Caco-2 (cell line): ENCODE measurements around the gene SNX33. TPM values are rescaled to one million over a fixed set of nuclear protein-coding genes. Genes with fewer than 3 reads are reported as not detected.

ENCODE experiments used
- BruUV-seq: library from RNA; stranded (reverse); fragments of 400-500 nt; replicated peaks from 2 replicates; lab custom pipeline; 2021; lab: Mats Ljungman, UMichigan
- CTCF ChIA-PET: fragments of 300-600 bp; sonication (Branson Sonifier 250); formaldehyde crosslinking; loops from one replicate; lab custom pipeline; 2022; ENCODE audit warnings: antibody characterized with exemption; lab: Charles Lee
- POLR2A ChIA-PET: fragments of 300-600 bp; sonication (Branson Sonifier 250); formaldehyde crosslinking; loops from one replicate; lab custom pipeline; 2022; ENCODE audit warnings: antibody characterized with exemption; lab: Charles Lee
- DNase-seq, 2 experiments: peaks; one replicate each; pipeline versions ENCODE4 v3.0.0 to v3.0.0-alpha.2; 2020 to 2022
- H3K27me3 ChIP-seq: replicated peaks from 2 replicates; pipeline ENCODE4 v1.6.0; 2011; ENCODE audit warnings: low read length; ENCODE audit not compliant: control insufficient read depth, insufficient read depth
- H3K36me3 ChIP-seq: 2 replicates; pipeline ENCODE4 v1.5.1; 2011; ENCODE audit warnings: low read length; ENCODE audit not compliant: control insufficient read depth, insufficient read depth
- H3K4me1 ChIP-seq: fragments of 250-450 bp; sonication (Bioruptor Pico); 2 replicates; pipeline ENCODE4 v1.5.1; 2020; ENCODE audit warnings: mild to moderate bottlenecking
- H3K4me3 ChIP-seq: 2 replicates; pipeline ENCODE4 v1.5.1; 2011; ENCODE audit warnings: low read depth, mild to moderate bottlenecking, control low read depth, low read length
- H3K9me3 ChIP-seq: fragments of 250-450 bp; sonication (Bioruptor Pico); 2 replicates; pipeline ENCODE4 v1.5.1; 2020; ENCODE audit warnings: mild to moderate bottlenecking, moderate library complexity
- H3K27ac Mint-ChIP-seq: one replicate; pipeline ENCODE4 v1.8.0; 2022; ENCODE audit warnings: mixed read lengths; ENCODE audit not compliant: unreplicated experiment
- H3K27me3 Mint-ChIP-seq: one replicate; pipeline ENCODE4 v1.8.0; 2022; ENCODE audit warnings: mixed read lengths; ENCODE audit not compliant: insufficient read depth, unreplicated experiment
- H3K36me3 Mint-ChIP-seq: one replicate; pipeline ENCODE4 v1.8.0; 2022; ENCODE audit warnings: mild to moderate bottlenecking, mixed read lengths; ENCODE audit not compliant: insufficient read depth, unreplicated experiment
- H3K4me1 Mint-ChIP-seq: one replicate; pipeline ENCODE4 v1.8.0; 2022; ENCODE audit warnings: low read depth, mixed read lengths; ENCODE audit not compliant: unreplicated experiment
- H3K4me3 Mint-ChIP-seq: one replicate; pipeline ENCODE4 v1.8.0; 2022; ENCODE audit warnings: mild to moderate bottlenecking, moderate library complexity, mixed read lengths; ENCODE audit not compliant: unreplicated experiment
- H3K9me3 Mint-ChIP-seq: one replicate; pipeline ENCODE4 v1.8.0; 2022; ENCODE audit warnings: mixed read lengths; ENCODE audit not compliant: unreplicated experiment
- CTCF ChIP-seq, 2 experiments: fragments of 200-600 bp in 1 of 2; IDR thresholded peaks; 1 replicate in 1 of 2; 2 replicates in 1 of 2; pipeline versions ENCODE4 v1.5.1 to v1.8.0; 2011 to 2022; ENCODE audit warnings: antibody characterized with exemption in 1 of 2, control low read depth in 1 of 2, inconsistent platforms in 1 of 2, low read depth in 1 of 2, low read length in 1 of 2, mild to moderate bottlenecking in 1 of 2, moderate library complexity in 1 of 2; ENCODE audit not compliant: insufficient read depth in 1 of 2, severe bottlenecking in 1 of 2, unreplicated experiment in 1 of 2
- intact Hi-C: fragments of 100-400 bp; cut with micrococcal nuclease; formaldehyde crosslinking; loops from one replicate; pipeline ENCODE4 v1.10.0; 2022; ENCODE audit not compliant: unreplicated experiment
- total RNA-seq: library from RNA; stranded (reverse); gene quantifications from 2 replicates; pipeline ENCODE4 v1.2.3, GENCODE V29; 2022

The SNX33 gene
- total RNA-seq, 1 experiment from 2014 or later = 19.4 TPM

- no peak overlapping the region for H3K4me3 Mint-ChIP-seq
- no peaks in the 10 kb centered on the region for H3K36me3 ChIP-seq
- POLR2A ChIA-PET = no interaction called here
- BruUV-seq = no TSS peak
- CTCF ChIA-PET = no interaction called here
- peaks cover 16% of the 10 kb centered on the region for H3K36me3 Mint-ChIP-seq
- peaks cover 4% of the 10 kb centered on the region; the same call in 1 of the 2 replicates for H3K4me1 ChIP-seq
- no peak overlapping the region for H3K4me3 ChIP-seq
- intact Hi-C loops = no loop called here
- no peaks in the 10 kb centered on the region for H3K27me3 ChIP-seq
- H3K27me3 Mint-ChIP-seq = no peaks in the 10 kb centered on the region
- no peak for DNase-seq
- H3K4me1 Mint-ChIP-seq = no peaks in the 10 kb centered on the region
- TF ChIP-seq CTCF (IDR thresholded peaks at IDR 0.05; ENCODE audit: insufficient read depth in 1 of 2, low read depth in 1 of 2, low read length in 1 of 2, severe bottlenecking in 1 of 2, unreplicated experiment in 1 of 2) = no peak
- H3K9me3 ChIP-seq = no peaks in the 10 kb centered on the region
- H3K27ac Mint-ChIP-seq = no peak overlapping the region
- H3K9me3 Mint-ChIP-seq = no peaks in the 10 kb centered on the region
Observed at GRCh38 chr15:75636026-75636425, 11.7 kb upstream of the SNX33 start.

- H3K36me3 Mint-ChIP-seq = peaks cover 16% of the 10 kb centered on the region
- intact Hi-C loops = loop anchor here (1.0 kb wide), 1 partner anchor 46 kb away; no protein-coding TSS in a partner anchor
- CTCF ChIA-PET = interaction anchor here (0.8 to 1.4 kb wide), 5 partner anchors 43 to 269 kb away, joined by 3 to 5 read pairs (median 3); partner anchors contain the start of genes PTPN9 and SIN3A
- no peak for TF ChIP-seq CTCF (IDR thresholded peaks at IDR 0.05; ENCODE audit: insufficient read depth in 1 of 2, low read depth in 1 of 2, low read length in 1 of 2, severe bottlenecking in 1 of 2, unreplicated experiment in 1 of 2)
- H3K9me3 Mint-ChIP-seq = no peaks in the 10 kb centered on the region
- no peak for DNase-seq
- POLR2A ChIA-PET = no interaction called here
- no peak overlapping the region for H3K4me3 ChIP-seq
- no peaks in the 10 kb centered on the region for H3K27me3 Mint-ChIP-seq
- no peak overlapping the region for H3K4me3 Mint-ChIP-seq
- H3K36me3 ChIP-seq = no peaks in the 10 kb centered on the region
- no TSS peak for BruUV-seq
- no peaks in the 10 kb centered on the region for H3K27me3 ChIP-seq
- peaks cover 4% of the 10 kb centered on the region; the same call in 1 of the 2 replicates for H3K4me1 ChIP-seq
- H3K9me3 ChIP-seq = no peaks in the 10 kb centered on the region
- H3K27ac Mint-ChIP-seq = peak overlapping the region; percentile 59
- H3K4me1 Mint-ChIP-seq = no peaks in the 10 kb centered on the region
Observed at GRCh38 chr15:75637245-75638009, 10.3 kb upstream of the SNX33 start.

- intact Hi-C loops = no loop called here
- DNase-seq = no peak
- no peak for TF ChIP-seq CTCF (IDR thresholded peaks at IDR 0.05; ENCODE audit: insufficient read depth in 1 of 2, low read depth in 1 of 2, low read length in 1 of 2, severe bottlenecking in 1 of 2, unreplicated experiment in 1 of 2)
- Mint-ChIP-seq H3K4me1 (no peaks in the 10 kb centered on the region), H3K27me3 (no peaks in the 10 kb centered on the region), H3K4me3 (peak overlapping the region; percentile 87), H3K27ac (peak overlapping the region; percentile 92), H3K36me3 (peaks cover 16% of the 10 kb centered on the region), H3K9me3 (no peaks in the 10 kb centered on the region)
- H3K36me3 ChIP-seq = no peaks in the 10 kb centered on the region
- H3K27me3 ChIP-seq = no peaks in the 10 kb centered on the region
- POLR2A ChIA-PET = interaction anchor here (0.6 to 2.2 kb wide), 12 partner anchors 13 to 271 kb away, joined by 3 to 25 read pairs (median 5); partner anchors contain the start of genes MAN2C1, PTPN9, SIN3A and SNUPN
- H3K4me1 ChIP-seq = peaks cover 4% of the 10 kb centered on the region; the same call in 1 of the 2 replicates
- CTCF ChIA-PET = interaction anchor here (1.3 to 1.9 kb wide), 6 partner anchors 47 to 271 kb away, joined by 4 to 15 read pairs (median 5); partner anchors contain the start of genes MAN2C1 and SIN3A
- no peaks in the 10 kb centered on the region for H3K9me3 ChIP-seq
- BruUV-seq = TSS peak; percentile 80
- H3K4me3 ChIP-seq = peak overlapping the region; percentile 66
Observed at GRCh38 chr15:75639191-75639708, 8.5 kb upstream of the SNX33 start.
